H9 (cell line): ENCODE measurements around the gene TRPM2. TPM values are rescaled to one million over a fixed set of nuclear protein-coding genes. Genes with fewer than 3 reads are reported as not detected.

Experiments
- DNase-seq: peaks from one replicate; pipeline ENCODE4 v3.0.0-alpha.2; 2017
- H2AFZ ChIP-seq: one replicate; pipeline ENCODE4 v1.6.1; 2013; ENCODE audit warnings: mild to moderate bottlenecking, low read length, control low read depth, moderate library complexity
- H2AK5ac ChIP-seq: 2 replicates; pipeline ENCODE4 v1.6.1; 2013; ENCODE audit warnings: low read length, control low read depth, mixed read lengths; ENCODE audit not compliant: insufficient read length
- H2BK120ac ChIP-seq: one replicate; pipeline ENCODE4 v1.6.1; 2013; ENCODE audit warnings: low read depth, mild to moderate bottlenecking, low read length, control low read depth, inconsistent platforms; ENCODE audit not compliant: poor library complexity, severe bottlenecking
- H2BK12ac ChIP-seq: 2 replicates; pipeline ENCODE4 v1.6.1; 2013; ENCODE audit warnings: low read length, control low read depth, mixed read lengths, low read depth; ENCODE audit not compliant: insufficient read length
- H2BK15ac ChIP-seq: 2 replicates; pipeline ENCODE4 v1.6.1; 2013; ENCODE audit warnings: low read depth, low read length, control low read depth
- H2BK20ac ChIP-seq: one replicate; pipeline ENCODE4 v1.6.1; 2013; ENCODE audit warnings: low read depth, mild to moderate bottlenecking, low read length, control low read depth, inconsistent platforms; ENCODE audit not compliant: poor library complexity, severe bottlenecking
- H2BK5ac ChIP-seq: 2 replicates; pipeline ENCODE4 v1.6.1; 2013; ENCODE audit warnings: low read length, control low read depth, mixed read lengths; ENCODE audit not compliant: insufficient read length
- H3K14ac ChIP-seq: 2 replicates; pipeline ENCODE4 v1.6.1; 2013; ENCODE audit warnings: low read length, control low read depth; ENCODE audit not compliant: insufficient read depth
- H3K18ac ChIP-seq: 2 replicates; pipeline ENCODE4 v1.6.1; 2013; ENCODE audit warnings: low read depth, mild to moderate bottlenecking, mixed read lengths, low read length, control low read depth; ENCODE audit not compliant: insufficient read length
- H3K23ac ChIP-seq: 2 replicates; pipeline ENCODE4 v1.6.1; 2013; ENCODE audit warnings: low read length, control low read depth, mixed read lengths, low read depth; ENCODE audit not compliant: insufficient read length
- H3K23me2 ChIP-seq: 2 replicates; pipeline ENCODE4 v1.6.1; 2013; ENCODE audit warnings: low read depth, mild to moderate bottlenecking, mixed read lengths, low read length, control low read depth; ENCODE audit not compliant: insufficient read length, poor library complexity, severe bottlenecking
- H3K27ac ChIP-seq: 2 replicates; pipeline ENCODE4 v1.5.1; 2013; ENCODE audit warnings: low read length, control low read depth, mixed read lengths, low read depth; ENCODE audit not compliant: insufficient read length
- H3K27me3 ChIP-seq: 2 replicates; pipeline ENCODE4 v1.6.1; 2013; ENCODE audit warnings: low read length, control low read depth, inconsistent platforms; ENCODE audit not compliant: insufficient read depth
- H3K4ac ChIP-seq: 2 replicates; pipeline ENCODE4 v1.6.1; 2013; ENCODE audit warnings: low read depth, mild to moderate bottlenecking, control low read depth, inconsistent platforms, low read length, moderate library complexity
- H3K4me1 ChIP-seq: 2 replicates; pipeline ENCODE4 v1.6.1; 2013; ENCODE audit warnings: low read length, control low read depth, inconsistent platforms; ENCODE audit not compliant: insufficient read depth
- H3K4me2 ChIP-seq: 2 replicates; pipeline ENCODE4 v1.6.1; 2013; ENCODE audit warnings: low read length, control low read depth, mixed read lengths; ENCODE audit not compliant: insufficient read length, insufficient read depth
- H3K56ac ChIP-seq: 2 replicates; pipeline ENCODE4 v1.6.1; 2013; ENCODE audit warnings: low read depth, mild to moderate bottlenecking, mixed read lengths, low read length, control low read depth; ENCODE audit not compliant: insufficient read length
- H3K79me1 ChIP-seq: 2 replicates; pipeline ENCODE4 v1.6.1; 2013; ENCODE audit warnings: low read depth, mild to moderate bottlenecking, moderate library complexity, low read length, control low read depth, inconsistent platforms; ENCODE audit not compliant: insufficient read depth, poor library complexity, severe bottlenecking
- H3K79me2 ChIP-seq: 2 replicates; pipeline ENCODE4 v1.6.1; 2013; ENCODE audit warnings: low read length, control low read depth, inconsistent platforms; ENCODE audit not compliant: insufficient read depth
- H3K9ac ChIP-seq: 2 replicates; pipeline ENCODE4 v1.6.1; 2013; ENCODE audit warnings: low read length, control low read depth, mixed read lengths; ENCODE audit not compliant: insufficient read length; ENCODE audit errors: extremely low read depth
- H3K9me3 ChIP-seq: one replicate; pipeline ENCODE4 v1.6.1; 2013; ENCODE audit warnings: low read depth, low read length, inconsistent platforms; ENCODE audit not compliant: control insufficient read depth
- H3T11ph ChIP-seq: one replicate; pipeline ENCODE4 v1.6.1; 2013; ENCODE audit warnings: mild to moderate bottlenecking, low read length, control low read depth, inconsistent platforms
- H4K20me1 ChIP-seq: one replicate; pipeline ENCODE4 v1.6.1; 2013; ENCODE audit not compliant: control insufficient read depth, insufficient read length, insufficient read depth
- H4K5ac ChIP-seq: 2 replicates; pipeline ENCODE4 v1.6.1; 2013; ENCODE audit warnings: low read depth, mild to moderate bottlenecking, mixed read lengths, low read length, control low read depth; ENCODE audit not compliant: insufficient read length
- H4K8ac ChIP-seq: replicated peaks from 2 replicates; pipeline ENCODE4 v1.6.1; 2013; ENCODE audit warnings: low read length, control low read depth, mixed read lengths, low read depth; ENCODE audit not compliant: insufficient read length
- H4K91ac ChIP-seq: 2 replicates; pipeline ENCODE4 v1.6.1; 2013; ENCODE audit warnings: low read depth, mild to moderate bottlenecking, moderate library complexity, mixed read lengths, low read length, control low read depth; ENCODE audit not compliant: insufficient read length
- H3K27ac Mint-ChIP-seq, 3 experiments: 2 replicates in 2 of 3; 3 replicates in 1 of 3; pipeline ENCODE4 v1.8.0; 2020 to 2021; ENCODE audit warnings: mixed read lengths in 3 of 3, mild to moderate bottlenecking in 1 of 3, moderate library complexity in 1 of 3
- H3K27me3 Mint-ChIP-seq: 2 replicates; pipeline ENCODE4 v1.8.0; 2021; ENCODE audit warnings: low read depth, mild to moderate bottlenecking, moderate library complexity, mixed read lengths
- H3K36me3 Mint-ChIP-seq, 3 experiments: 2 replicates in 2 of 3; 3 replicates in 1 of 3; pipeline ENCODE4 v1.8.0; 2020 to 2021; ENCODE audit warnings: low read depth in 3 of 3, mixed read lengths in 3 of 3; ENCODE audit not compliant: insufficient read depth in 1 of 3
- H3K4me1 Mint-ChIP-seq, 2 experiments: 2 replicates each; pipeline ENCODE4 v1.8.0; 2020; ENCODE audit warnings: mixed read lengths in 2 of 2
- H3K4me3 Mint-ChIP-seq, 2 experiments: 2 replicates in 1 of 2; 3 replicates in 1 of 2; pipeline ENCODE4 v1.8.0; 2020 to 2021; ENCODE audit warnings: mild to moderate bottlenecking in 2 of 2, mixed read lengths in 2 of 2, moderate library complexity in 1 of 2
- H3K9me3 Mint-ChIP-seq, 2 experiments: 2 replicates in 1 of 2; 3 replicates in 1 of 2; pipeline ENCODE4 v1.8.0; 2020; ENCODE audit warnings: mild to moderate bottlenecking in 2 of 2, mixed read lengths in 2 of 2, moderate library complexity in 1 of 2
- total RNA-seq: library from RNA; stranded (reverse); gene quantifications from 2 replicates; pipeline ENCODE4 v1.2.1, GENCODE V29; 2021
- TF ChIP-seq, protein P1 (sequence below): fragments of 200-600 bp; sonication (generic); conservative IDR thresholded peaks from 3 replicates; pipeline ENCODE4 v1.8.0; 2021; ENCODE audit warnings: antibody characterized with exemption, mild to moderate bottlenecking

The TRPM2 gene
- total RNA-seq, 1 experiment from 2014 or later, result 0.68 TPM

DNA sequence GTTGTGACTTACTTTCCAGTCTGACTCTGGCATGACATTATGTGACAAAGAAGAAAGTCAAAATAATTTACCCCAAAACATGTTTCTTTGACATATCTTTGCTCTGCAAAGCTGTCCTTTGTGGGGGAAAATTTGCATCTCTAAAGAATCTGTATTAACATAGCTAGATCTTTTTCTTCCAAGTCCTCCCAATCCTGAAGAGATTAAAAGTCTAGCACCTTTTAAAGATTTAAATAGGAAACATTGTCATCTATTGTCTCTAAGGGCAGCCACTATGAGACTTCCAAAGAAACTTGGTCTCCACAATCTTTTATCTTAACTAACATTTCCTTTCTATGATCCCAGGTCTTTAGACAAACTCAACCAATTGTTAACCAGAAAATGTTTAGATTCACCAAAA, 117.9 kb downstream of the TRPM2 start:
- H3K36me3 Mint-ChIP-seq, result no peaks in the 10 kb centered on the region; a peak in 1 of 7 replicates
- H4K91ac ChIP-seq, result no peak overlapping the region
- no peak overlapping the region for H2BK5ac ChIP-seq
- H3K14ac ChIP-seq, result no peak overlapping the region
- H3K27ac Mint-ChIP-seq, result no peak overlapping the region
- H3K79me1 ChIP-seq, result no peaks in the 10 kb centered on the region
- H3K4me1 ChIP-seq, result no peaks in the 10 kb centered on the region
- no peaks in the 10 kb centered on the region for H3K79me2 ChIP-seq
- H2BK20ac ChIP-seq, result no peak overlapping the region
- no peak overlapping the region for H3K27ac ChIP-seq
- H2AFZ ChIP-seq, result no peak overlapping the region
- TF ChIP-seq, protein P1, sequence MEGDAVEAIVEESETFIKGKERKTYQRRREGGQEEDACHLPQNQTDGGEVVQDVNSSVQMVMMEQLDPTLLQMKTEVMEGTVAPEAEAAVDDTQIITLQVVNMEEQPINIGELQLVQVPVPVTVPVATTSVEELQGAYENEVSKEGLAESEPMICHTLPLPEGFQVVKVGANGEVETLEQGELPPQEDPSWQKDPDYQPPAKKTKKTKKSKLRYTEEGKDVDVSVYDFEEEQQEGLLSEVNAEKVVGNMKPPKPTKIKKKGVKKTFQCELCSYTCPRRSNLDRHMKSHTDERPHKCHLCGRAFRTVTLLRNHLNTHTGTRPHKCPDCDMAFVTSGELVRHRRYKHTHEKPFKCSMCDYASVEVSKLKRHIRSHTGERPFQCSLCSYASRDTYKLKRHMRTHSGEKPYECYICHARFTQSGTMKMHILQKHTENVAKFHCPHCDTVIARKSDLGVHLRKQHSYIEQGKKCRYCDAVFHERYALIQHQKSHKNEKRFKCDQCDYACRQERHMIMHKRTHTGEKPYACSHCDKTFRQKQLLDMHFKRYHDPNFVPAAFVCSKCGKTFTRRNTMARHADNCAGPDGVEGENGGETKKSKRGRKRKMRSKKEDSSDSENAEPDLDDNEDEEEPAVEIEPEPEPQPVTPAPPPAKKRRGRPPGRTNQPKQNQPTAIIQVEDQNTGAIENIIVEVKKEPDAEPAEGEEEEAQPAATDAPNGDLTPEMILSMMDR, result no peak
- H3K23ac ChIP-seq, result no peak overlapping the region
- no peak overlapping the region for H2AK5ac ChIP-seq
- H3K23me2 ChIP-seq, result no peaks in the 10 kb centered on the region
- no peaks in the 10 kb centered on the region for H3K27me3 ChIP-seq
- H4K8ac ChIP-seq, result no peak overlapping the region
- H3T11ph ChIP-seq, result no peak overlapping the region
- no peak for DNase-seq
- no peak overlapping the region for H3K18ac ChIP-seq
- H2BK120ac ChIP-seq, result no peak overlapping the region
- no peaks in the 10 kb centered on the region for H3K27me3 Mint-ChIP-seq
- no peak overlapping the region for H4K5ac ChIP-seq
- H3K9ac ChIP-seq, result no peak overlapping the region
- H2BK12ac ChIP-seq, result no peak overlapping the region
- no peak overlapping the region for H3K4me3 Mint-ChIP-seq
- H3K9me3 Mint-ChIP-seq, result no peaks in the 10 kb centered on the region; a peak in 1 of 5 replicates
- no peak overlapping the region for H3K4me2 ChIP-seq
- no peak overlapping the region for H3K4ac ChIP-seq
- no peak overlapping the region for H3K56ac ChIP-seq
- peaks cover 4% of the 10 kb centered on the region for H4K20me1 ChIP-seq
- no peaks in the 10 kb centered on the region for H3K9me3 ChIP-seq
- H2BK15ac ChIP-seq, result no peak overlapping the region
- H3K4me1 Mint-ChIP-seq, result peaks cover 11 to 14% of the 10 kb centered on the region in 2 experiments
